H1 (cell line): Measurements from ENCODE around the gene COL11A2. TPM values are rescaled to one million over a fixed set of nuclear protein-coding genes. Genes with fewer than 3 reads are reported as not detected.

ENCODE experiments used
- EGR1 ChIP-seq: IDR thresholded peaks from 2 replicates; pipeline ENCODE4 v1.6.1; 2011; ENCODE audit warnings: low read depth, low read length, borderline replicate concordance
- SIX5 ChIP-seq: IDR thresholded peaks from 2 replicates; pipeline ENCODE4 v1.6.1; 2011; ENCODE audit warnings: mild to moderate bottlenecking, low read depth, low read length
- polyA plus RNA-seq, 7 experiments: library from polyadenylated mRNA; depleted of rRNA in 3 of 7; stranded (reverse) in 5 of 7; unstranded in 2 of 7; fragments of >200 nt in 5 of 7; fragments of 200-250 nt in 2 of 7; gene quantifications; 1 replicate in 5 of 7; 2 replicates in 1 of 7; 4 replicates in 1 of 7; pipeline versions ENCODE4 v1.2.1 to v1.2.3, GENCODE V29; 2011 to 2013; ENCODE audit warnings: missing spikeins in 2 of 7, mixed read lengths in 2 of 7
- total RNA-seq: library from RNA; stranded (reverse); fragmentation: NEBNext Ultra II Directional; extraction: Animal tissue kit (Norgen Biotek cat#: 25700); gene quantifications from 2 replicates; pipeline ENCODE4 v1.2.1, GENCODE V29; 2021

COL11A2 gene
- total and polyA plus RNA-seq, 2 of the 8 experiments (the other 6 are each of a cell fraction or from before 2014, with no cell fraction given): 2.8 to 3.8 TPM

DNA sequence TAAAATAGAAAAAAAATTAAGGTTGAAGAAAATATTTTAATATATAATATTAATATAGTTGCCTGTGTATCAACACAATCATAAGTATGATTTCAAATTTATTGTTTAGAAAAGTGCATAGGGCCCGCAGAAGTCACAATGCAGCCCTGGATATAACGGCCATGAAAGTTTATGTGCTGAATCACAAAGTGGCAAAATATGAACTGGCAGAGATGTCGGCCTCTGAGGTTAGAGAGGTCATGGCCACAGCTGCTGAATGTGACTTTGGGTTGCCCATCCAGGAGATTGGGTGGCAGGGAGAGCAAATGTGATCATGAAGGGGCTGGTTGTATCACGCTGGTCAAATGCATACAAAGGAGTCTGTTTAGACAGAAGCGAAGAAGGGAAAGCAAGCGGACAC is 35.7 kb downstream of the COL11A2 start (continued):
- TF ChIP-seq SIX5 (no peak), EGR1 (no peak)
